Fibroblast of villous mesenchyme (primary cell): Measurements from ENCODE around the gene CCDC172. TPM values are rescaled to one million over a fixed set of nuclear protein-coding genes. Genes with fewer than 3 reads are reported as not detected.
"Not testable (repeated sequence)": the region's sequence is repeated elsewhere in the genome, so short reads cannot be mapped to it uniquely, and the experiment has no call there.

Experiments used
- DNase-seq: peaks from one replicate; pipeline ENCODE4 v3.0.0-alpha.2; 2010; ENCODE audit warnings: low read depth
- H3K4me3 ChIP-seq: 2 replicates; pipeline ENCODE4 v1.5.1; 2011; ENCODE audit warnings: low read depth, mild to moderate bottlenecking, low read length
- CTCF ChIP-seq: IDR thresholded peaks from 2 replicates; pipeline ENCODE4 v1.5.1; 2012; ENCODE audit warnings: low read depth, mild to moderate bottlenecking, low read length; ENCODE audit not compliant: insufficient read depth
- total RNA-seq: library from RNA; depleted of rRNA; stranded (reverse); fragments of >200 nt; gene quantifications from 2 replicates; pipeline ENCODE4 v1.2.3, GENCODE V29; 2012

CCDC172 gene
- total RNA-seq, 1 donor = not detected

GRCh38 chr10:116356833-116357232 is 32.6 kb downstream of the CCDC172 start:
- TF ChIP-seq CTCF = no peak
- no peak for DNase-seq

GRCh38 chr10:116364868-116365267 is 40.6 kb downstream of the CCDC172 start:
- no peak for TF ChIP-seq CTCF
- DNase-seq = no peak
- no peak overlapping the region for H3K4me3 ChIP-seq

More at GRCh38 chr10:116356833-116357232, 32.6 kb downstream of the CCDC172 start:
- H3K4me3 ChIP-seq = no peak overlapping the region

DNA sequence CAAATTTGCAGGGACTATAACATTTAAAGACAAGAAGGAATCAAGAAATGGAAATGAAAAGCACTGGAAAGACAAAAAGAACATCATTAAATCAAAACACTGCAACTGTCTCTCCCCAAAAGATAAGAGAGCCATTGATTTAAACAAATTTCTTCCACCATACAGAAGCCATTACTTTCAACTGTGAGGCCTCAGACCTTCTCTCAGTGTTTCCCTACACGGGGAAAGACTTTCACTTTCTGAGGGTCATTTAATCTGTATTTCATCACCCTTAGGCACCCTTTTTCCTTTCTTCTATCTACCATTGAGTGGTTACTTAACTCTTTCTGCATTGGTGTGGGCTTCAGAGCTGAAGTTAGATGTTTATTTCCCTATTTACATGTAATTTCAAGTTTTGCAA is 47.5 kb downstream of the CCDC172 start:
- TF ChIP-seq CTCF = no peak
- no peak for DNase-seq
- no peak overlapping the region for H3K4me3 ChIP-seq

GRCh38 chr10:116382290-116382689 is 58.0 kb downstream of the CCDC172 start:
- no peak overlapping the region for H3K4me3 ChIP-seq
- no peak for TF ChIP-seq CTCF
- no peak for DNase-seq

DNA sequence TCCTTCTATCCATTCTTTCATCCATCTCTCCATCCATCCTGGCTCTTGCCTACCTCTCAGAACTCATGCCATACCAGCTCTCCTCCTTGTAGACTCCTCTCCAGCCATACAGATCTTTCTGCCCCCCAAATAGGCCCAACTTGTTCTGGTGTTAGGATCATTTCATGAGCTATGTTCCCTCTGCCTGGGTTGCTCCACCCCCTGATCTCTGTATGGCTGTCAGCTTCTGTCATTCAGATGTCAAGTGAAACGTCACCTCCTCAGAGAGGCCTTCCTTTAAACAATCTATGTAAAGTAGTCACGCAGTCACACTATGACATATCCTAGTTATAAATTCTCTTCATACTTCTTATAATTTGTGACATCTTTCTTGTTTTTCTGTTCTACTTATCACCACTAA is 61.1 kb downstream of the CCDC172 start:
- no peak for TF ChIP-seq CTCF
- no peak overlapping the region for H3K4me3 ChIP-seq
- no peak for DNase-seq

- peak; percentile 39 for DNase-seq
- no peak overlapping the region for H3K4me3 ChIP-seq
- peak; percentile 56 for TF ChIP-seq CTCF
Observed at GRCh38 chr10:116385994-116386809, 62.0 kb downstream of the CCDC172 start.

GRCh38 chr10:116393246-116393831 is 69.1 kb downstream of the CCDC172 start:
- not testable (repeated sequence) for H3K4me3 ChIP-seq, DNase-seq
